H1 (cell line): ENCODE results near the gene PA2G4.

Experiments used
- CHD1 ChIP-seq: IDR thresholded peaks from 2 replicates; pipeline ENCODE4 v1.6.1; 2012; ENCODE audit warnings: low read depth, low read length, improper control_type of control experiment
- CTCF ChIP-seq, 3 experiments: IDR thresholded peaks; 1 replicate in 2 of 3; 2 replicates in 1 of 3; pipeline versions ENCODE4 v1.5.1 to v1.6.1; 2011; ENCODE audit warnings: low read length in 3 of 3, mild to moderate bottlenecking in 3 of 3, inconsistent platforms in 2 of 3, low read depth in 1 of 3, moderate library complexity in 1 of 3; ENCODE audit not compliant: insufficient read depth in 1 of 3; ENCODE audit errors: control extremely low read depth in 1 of 3
- EGR1 ChIP-seq: IDR thresholded peaks from 2 replicates; pipeline ENCODE4 v1.6.1; 2011; ENCODE audit warnings: low read depth, low read length, borderline replicate concordance
- EZH2 ChIP-seq: fragments of 200-600 bp; sonication (generic); IDR thresholded peaks from 2 replicates; pipeline ENCODE4 v1.7.1; 2012; ENCODE audit warnings: low read depth, mild to moderate bottlenecking, moderate library complexity, low read length, inconsistent platforms; ENCODE audit not compliant: severe bottlenecking
- JUND ChIP-seq: IDR thresholded peaks from 2 replicates; pipeline ENCODE4 v1.6.1; 2011; ENCODE audit warnings: mild to moderate bottlenecking, improper control_type of control experiment, low read length
- KDM1A ChIP-seq: fragments of 200-600, 300-600 bp; sonication (generic); IDR thresholded peaks from 2 replicates; pipeline ENCODE4 v1.7.1; 2016; ENCODE audit warnings: mild to moderate bottlenecking, low read length, borderline replicate concordance
- MAFK ChIP-seq: IDR thresholded peaks from 2 replicates; pipeline ENCODE4 v1.6.1; 2012; ENCODE audit warnings: low read depth, mild to moderate bottlenecking, improper control_type of control experiment, low read length
- MAX ChIP-seq: IDR thresholded peaks from 2 replicates; pipeline ENCODE4 v1.6.1; 2012; ENCODE audit warnings: inconsistent platforms
- POLR2A ChIP-seq, 2 experiments: IDR thresholded peaks; 1 replicate in 1 of 2; 2 replicates in 1 of 2; pipeline ENCODE4 v1.6.1; 2011; ENCODE audit warnings: low read depth in 2 of 2, low read length in 2 of 2, mild to moderate bottlenecking in 2 of 2; ENCODE audit errors: control extremely low read depth in 1 of 2
- POLR2AphosphoS5 ChIP-seq: IDR thresholded peaks from 2 replicates; pipeline ENCODE4 v1.6.1; 2011; ENCODE audit warnings: low read depth, low read length
- SIN3A ChIP-seq, 2 experiments: IDR thresholded peaks in 1 of 2; conservative IDR thresholded peaks in 1 of 2; 2 replicates each; pipeline ENCODE4 v1.6.1; 2011 to 2012; ENCODE audit warnings: low read length in 2 of 2, improper control_type of control experiment in 1 of 2, low read depth in 1 of 2, mild to moderate bottlenecking in 1 of 2
- USF2 ChIP-seq: IDR thresholded peaks from 2 replicates; pipeline ENCODE4 v1.6.1; 2011; ENCODE audit warnings: low read length, improper control_type of control experiment

GRCh38 chr12:56087220-56087619 is 17.1 kb upstream of the PA2G4 start:
- TF ChIP-seq EZH2, result no peak
- TF ChIP-seq CTCF (IDR thresholded peaks at IDR 0.05; ENCODE audit: control extremely low read depth in 1 of 3, insufficient read depth in 1 of 3, low read depth in 1 of 3, low read length in 3 of 3), result no peak
- no peak for TF ChIP-seq POLR2AphosphoS5
- no peak for TF ChIP-seq POLR2A (IDR thresholded peaks at IDR 0.05; ENCODE audit: control extremely low read depth in 1 of 2, low read depth in 2 of 2, low read length in 2 of 2)
- no peak for TF ChIP-seq JUND
- TF ChIP-seq SIN3A (conservative IDR thresholded peaks at IDR 0.05 in 1 of 2, IDR thresholded peaks at IDR 0.05 in 1 of 2; ENCODE audit: low read depth in 1 of 2, low read length in 2 of 2), result no peak
- TF ChIP-seq EGR1, result no peak
- no peak for TF ChIP-seq USF2
- TF ChIP-seq MAFK, result no peak
- TF ChIP-seq KDM1A, result no peak
- TF ChIP-seq CHD1, result no peak
- no peak for TF ChIP-seq MAX
